ENCODE measurements around the gene DIPK1C. TPM values are rescaled to one million over a fixed set of nuclear protein-coding genes. Genes with fewer than 3 reads are reported as not detected.
A peak's percentile ranks its signal among the peaks of the same experiment; 100 is the strongest.

DIPK1C gene
- total RNA-seq, 4 donors from 2014 or later, result 0.13 to 0.42 TPM; not detected in 2

GRCh38 chr18:74494514-74494913 lies 37.4 kb upstream of the DIPK1C start:
- WGBS, 2 donors (ENCODE audit: low coverage in 1 of 2), result 42 to 55% methylated on average over 1 of the region's 1 CpG
- no peak overlapping the region for H3K27ac ChIP-seq
- H3K27me3 ChIP-seq, result no peaks in the 10 kb centered on the region
- no peaks in the 10 kb centered on the region for H3K36me3 ChIP-seq
- TF ChIP-seq EP300 (IDR thresholded peaks at IDR 0.05), result no peak
- TF ChIP-seq POLR2AphosphoS5 (IDR thresholded peaks at IDR 0.05), result no peak
- TF ChIP-seq CTCF (IDR thresholded peaks at IDR 0.05), result no peak
- no peak for TF ChIP-seq POLR2A (IDR thresholded peaks at IDR 0.05)
- peaks cover 0 to 33% (median 10%) of the 10 kb centered on the region in 3 donors for H3K4me1 ChIP-seq
- no peak for ATAC-seq
- H3K9me3 ChIP-seq, result peaks cover 0 to 9% (median 0%) of the 10 kb centered on the region in 3 donors
- H3K4me3 ChIP-seq, result no peak overlapping the region

GRCh38 chr18:74493689-74494088 lies 36.6 kb upstream of the DIPK1C start:
- Histone ChIP-seq H3K4me3 (no peak overlapping the region), H3K27me3 (no peaks in the 10 kb centered on the region), H3K9me3 (peaks cover 0 to 9% (median 0%) of the 10 kb centered on the region in 3 donors), H3K36me3 (no peaks in the 10 kb centered on the region), H3K27ac (no peak overlapping the region), H3K4me1 (peaks cover 0 to 27% (median 10%) of the 10 kb centered on the region in 3 donors)
- no CpG with 5 or more reads among the region's 1 CpG for WGBS, 2 donors (ENCODE audit: low coverage in 1 of 2)
- ATAC-seq, result no peak
- TF ChIP-seq POLR2A (IDR thresholded peaks at IDR 0.05) (no peak), CTCF (IDR thresholded peaks at IDR 0.05) (peak in 3 of 4 experiments; percentile 41 to 61 (median 46))

GRCh38 chr18:74492259-74492658 lies 35.2 kb upstream of the DIPK1C start:
- Histone ChIP-seq H3K36me3 (no peaks in the 10 kb centered on the region), H3K9me3 (peaks cover 0 to 9% (median 0%) of the 10 kb centered on the region in 3 donors), H3K27ac (no peak overlapping the region), H3K4me3 (no peak overlapping the region), H3K4me1 (peaks cover 0 to 13% (median 5%) of the 10 kb centered on the region in 3 donors), H3K27me3 (no peaks in the 10 kb centered on the region)
- no CpG with 5 or more reads among the region's 3 CpGs for WGBS, 2 donors (ENCODE audit: low coverage in 1 of 2)
- no peak for TF ChIP-seq CTCF (IDR thresholded peaks at IDR 0.05)
- no peak for TF ChIP-seq POLR2A (IDR thresholded peaks at IDR 0.05)
- TF ChIP-seq EP300 (IDR thresholded peaks at IDR 0.05), result no peak
- no peak for TF ChIP-seq POLR2AphosphoS5 (IDR thresholded peaks at IDR 0.05)
- no peak for ATAC-seq

- no peak for TF ChIP-seq CTCF (IDR thresholded peaks at IDR 0.05)
- 8% methylated on average over 5 to 7 of the region's 7 CpGs for WGBS, 2 donors (ENCODE audit: low coverage in 1 of 2)
- H3K4me3 ChIP-seq, result no peak overlapping the region
Observed at GRCh38 chr18:74489676-74490075, 32.6 kb upstream of the DIPK1C start.

GRCh38 chr18:74488864-74489263 lies 31.8 kb upstream of the DIPK1C start:
- no peak for ATAC-seq
- 97% methylated on average over 4 of the region's 8 CpGs; no CpG with 5 or more reads in 1 of the 2 donors for WGBS, 2 donors (ENCODE audit: low coverage in 1 of 2)

More at GRCh38 chr18:74489676-74490075, 32.6 kb upstream of the DIPK1C start:
- ATAC-seq, result no peak
- H3K9me3 ChIP-seq, result peaks cover 0 to 9% (median 0%) of the 10 kb centered on the region in 3 donors
- H3K27me3 ChIP-seq, result no peaks in the 10 kb centered on the region
- peaks cover 4 to 19% (median 5%) of the 10 kb centered on the region in 3 donors for H3K4me1 ChIP-seq
- H3K36me3 ChIP-seq, result no peaks in the 10 kb centered on the region
- no peak overlapping the region for H3K27ac ChIP-seq

More at GRCh38 chr18:74488864-74489263, 31.8 kb upstream of the DIPK1C start:
- TF ChIP-seq POLR2A (IDR thresholded peaks at IDR 0.05), result no peak
- TF ChIP-seq EP300 (IDR thresholded peaks at IDR 0.05), result no peak
- TF ChIP-seq CTCF (IDR thresholded peaks at IDR 0.05), result no peak
- no peak for TF ChIP-seq POLR2AphosphoS5 (IDR thresholded peaks at IDR 0.05)
- no peaks in the 10 kb centered on the region for H3K27me3 ChIP-seq
- H3K4me1 ChIP-seq, result peaks cover 4 to 23% (median 5%) of the 10 kb centered on the region in 3 donors
- no peak overlapping the region for H3K4me3 ChIP-seq
- H3K9me3 ChIP-seq, result peaks cover 0 to 9% (median 0%) of the 10 kb centered on the region in 3 donors
- no peak overlapping the region for H3K27ac ChIP-seq
- no peaks in the 10 kb centered on the region for H3K36me3 ChIP-seq

Data from gastroesophageal sphincter (tissue), 4 donors.